HCT116 (cell line): ENCODE data around the gene DNM3.

Experiments
- CEBPB ChIP-seq: IDR thresholded peaks from 2 replicates; pipeline ENCODE4 v1.6.1; 2012; ENCODE audit warnings: low read depth
- CTCF ChIP-seq, 3 experiments: fragments of 200-600 bp in 1 of 3; sonication (generic) in 1 of 3; IDR thresholded peaks in 2 of 3; conservative IDR thresholded peaks in 1 of 3; 2 replicates each; pipeline ENCODE4 v1.5.1; 2012 to 2017; ENCODE audit warnings: low read depth in 2 of 3, low read length in 2 of 3, antibody characterized with exemption in 1 of 3, borderline replicate concordance in 1 of 3, control low read depth in 1 of 3, mild to moderate bottlenecking in 1 of 3, mixed read lengths in 1 of 3, mixed run types in 1 of 3, moderate library complexity in 1 of 3; ENCODE audit not compliant: insufficient read depth in 1 of 3
- EGR1 ChIP-seq: IDR thresholded peaks from 2 replicates; pipeline ENCODE4 v1.6.1; 2012; ENCODE audit warnings: low read depth
- ELF1 ChIP-seq: IDR thresholded peaks from 2 replicates; pipeline ENCODE4 v1.6.1; 2012; ENCODE audit warnings: low read depth, borderline replicate concordance
- EZH2 ChIP-seq: fragments of 200-600 bp; sonication (generic); IDR thresholded peaks from 2 replicates; pipeline ENCODE4 v1.6.1; 2017; ENCODE audit warnings: antibody characterized with exemption, mixed run types
- EZH2phosphoT487 ChIP-seq: fragments of 200-600 bp; IDR thresholded peaks from 2 replicates; pipeline ENCODE4 v1.6.1; 2018; ENCODE audit warnings: antibody characterized with exemption, borderline replicate concordance
- REST ChIP-seq: IDR thresholded peaks from 2 replicates; pipeline ENCODE4 v1.6.1; 2012; ENCODE audit warnings: low read depth
- TCF7L2 ChIP-seq: IDR thresholded peaks from 2 replicates; pipeline ENCODE4 v1.7.0; 2011; ENCODE audit warnings: borderline replicate concordance, inconsistent platforms; ENCODE audit not compliant: insufficient read depth, insufficient read length; ENCODE audit errors: extremely low read depth
- TF ChIP-seq, protein P1 (sequence below): IDR thresholded peaks from 2 replicates; pipeline ENCODE4 v1.6.1; 2012

- peak; percentile 24 to 91 (median 73); a peak in 5 of 6 replicates for TF ChIP-seq CTCF (IDR thresholded peaks at IDR 0.05 in 2 of 3, conservative IDR thresholded peaks at IDR 0.05 in 1 of 3; ENCODE audit: borderline replicate concordance in 1 of 3, insufficient read depth in 1 of 3, low read depth in 2 of 3, low read length in 2 of 3)
- no peak for TF ChIP-seq REST
- no peak for TF ChIP-seq ELF1
- TF ChIP-seq TCF7L2, result no peak
- no peak for TF ChIP-seq EZH2
- TF ChIP-seq EZH2phosphoT487, result no peak
- no peak for TF ChIP-seq EGR1
- TF ChIP-seq, protein P1, sequence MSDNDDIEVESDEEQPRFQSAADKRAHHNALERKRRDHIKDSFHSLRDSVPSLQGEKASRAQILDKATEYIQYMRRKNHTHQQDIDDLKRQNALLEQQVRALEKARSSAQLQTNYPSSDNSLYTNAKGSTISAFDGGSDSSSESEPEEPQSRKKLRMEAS, result no peak
- no peak for TF ChIP-seq CEBPB
Observed at GRCh38 chr1:172398970-172399755, 557.9 kb downstream of the DNM3 start.
